Central memory CD4-positive, alpha-beta T cell (primary cell): Measurements from ENCODE around the gene GAPDHS.
A peak's percentile ranks its signal among the peaks of the same experiment; 100 is the strongest.

Source experiments
- DNase-seq: peaks from one replicate; pipeline ENCODE4 v3.0.0; 2022
- total RNA-seq, 3 experiments: gene quantifications; one replicate each; lab custom pipeline; 2026; lab: John Stamatoyannopoulos, UW

Gene GAPDHS
- total RNA-seq: 0 reads per million in 3 experiments

DNA sequence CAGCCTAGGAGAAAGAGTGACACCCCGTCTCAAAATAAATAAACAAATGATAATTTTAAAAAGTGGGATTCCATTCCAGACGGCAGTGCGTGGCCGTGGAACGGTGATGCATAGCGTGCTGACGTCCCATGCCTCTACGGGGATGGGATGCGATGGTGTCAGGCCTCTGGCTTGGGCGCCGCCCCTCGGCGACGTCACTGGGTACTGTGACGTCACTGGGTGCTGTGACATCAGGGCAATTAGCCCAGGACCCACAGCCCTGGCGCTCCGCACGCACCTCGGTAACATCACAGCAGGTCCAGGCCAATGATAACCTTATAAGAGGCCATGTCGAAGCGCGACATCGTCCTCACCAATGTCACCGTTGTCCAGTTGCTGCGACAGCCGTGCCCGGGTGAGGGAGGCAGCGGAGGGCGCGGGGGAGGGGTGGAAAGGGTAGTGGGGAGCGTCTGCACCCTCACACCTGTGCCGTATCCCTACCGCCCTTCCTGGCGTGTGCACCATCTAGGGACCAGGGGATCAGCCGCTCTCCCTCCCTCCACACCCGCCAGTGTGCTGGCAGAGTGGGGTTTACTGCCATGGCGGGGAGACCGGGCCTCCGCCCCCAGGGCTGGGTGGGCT is at the start of gene GAPDHS:
TSS of gene GAPDHS (plus strand) at position 256 of the 621 bp plus-strand sequence. CDS start at position 328, 72 bp downstream.
- DNase-seq: no peak

DNA sequence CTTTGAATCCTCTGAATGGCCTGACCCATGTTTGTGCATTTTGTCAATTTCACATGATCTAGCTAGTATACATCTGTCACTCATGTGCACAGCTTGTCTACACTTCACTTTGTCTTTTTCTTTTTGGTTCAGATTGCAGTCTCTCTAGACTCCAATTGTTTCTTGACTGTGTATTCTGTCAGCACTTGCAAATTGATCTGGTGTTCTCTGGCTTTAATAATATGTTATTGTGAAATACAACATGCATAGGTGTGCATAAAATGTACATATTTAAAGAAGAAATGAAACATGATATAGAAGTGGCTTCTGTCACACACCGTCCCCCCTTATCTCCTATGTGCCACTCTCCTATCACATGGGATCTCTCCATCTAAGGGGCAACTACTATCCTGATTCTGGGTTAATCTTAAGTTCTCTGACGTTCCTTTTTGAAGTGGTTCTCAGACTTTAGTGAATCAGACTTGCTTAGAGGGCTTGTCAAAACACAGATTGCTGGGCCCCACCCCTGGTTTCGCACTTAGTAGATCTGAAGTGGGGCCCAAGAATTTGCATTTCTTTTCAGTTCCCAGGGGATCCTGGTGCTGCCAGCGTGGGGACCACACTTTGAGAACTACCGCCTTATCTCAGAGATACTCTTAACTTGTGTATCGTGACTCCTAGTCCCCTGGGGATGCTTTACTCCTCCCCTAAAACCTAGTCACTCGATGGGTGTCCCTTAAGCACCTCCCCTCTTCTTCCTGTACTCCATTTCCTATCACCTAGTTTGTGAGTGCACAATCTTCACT is 48.8 kb upstream of the GAPDHS start:
- DNase-seq: no peak

GRCh38 chr19:35486268-35486708 is 47.0 kb upstream of the GAPDHS start:
- DNase-seq: no peak

DNA sequence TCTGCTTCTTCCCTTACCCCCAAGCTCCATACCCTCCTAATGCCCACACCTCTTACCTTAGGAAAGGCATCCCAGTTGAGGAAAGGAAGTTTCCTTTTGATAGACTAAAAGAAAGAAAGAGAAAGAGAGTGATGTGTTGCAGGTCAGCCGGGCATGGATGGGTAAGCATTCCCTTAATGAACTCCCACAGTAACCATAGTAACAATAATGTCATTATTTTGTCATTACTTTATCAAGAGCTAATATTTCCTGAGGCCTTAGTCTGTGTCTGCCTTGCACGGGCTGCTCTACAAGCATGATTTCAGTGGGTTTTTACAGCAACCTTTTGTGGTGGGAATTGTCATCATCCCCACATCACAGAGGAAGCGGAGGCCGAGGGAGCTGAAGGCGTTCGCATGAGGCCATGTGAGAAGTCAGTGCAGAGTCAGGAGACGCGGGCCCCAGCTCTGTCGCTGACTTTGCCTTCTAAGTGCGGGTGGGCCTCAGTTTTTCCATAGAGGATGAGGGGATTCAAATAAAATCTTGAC is 45.5 kb upstream of the GAPDHS start:
- DNase-seq: no peak

DNA sequence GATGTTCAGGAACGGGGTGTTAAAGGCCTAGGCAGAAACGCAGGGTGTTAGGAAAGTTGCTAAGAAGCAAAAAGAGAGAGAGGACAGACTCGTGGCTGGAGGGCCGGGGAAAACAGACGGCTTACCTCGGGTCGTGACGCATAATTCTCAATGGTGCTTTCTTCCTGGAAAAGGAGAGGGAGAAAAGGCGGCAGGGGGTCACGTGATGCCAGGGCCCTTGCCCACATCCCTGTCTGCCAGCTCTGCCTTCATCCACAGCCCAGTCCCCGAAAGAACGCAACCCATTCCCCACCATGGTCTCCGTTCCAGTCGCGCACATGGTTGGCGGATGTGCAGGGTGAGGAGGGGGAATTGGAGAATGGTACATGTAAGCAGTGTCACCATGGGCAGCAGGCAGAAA is 44.6 kb upstream of the GAPDHS start:
- DNase-seq: no peak

- DNase-seq: no peak
Observed at GRCh38 chr19:35490364-35490763, 42.9 kb upstream of the GAPDHS start, which contains the start of gene KRTDAP. Gene KRTDAP, minus strand, starts transcription at chr19:35490464. Its CDS starts 22 bp downstream, at chr19:35490442.

DNA sequence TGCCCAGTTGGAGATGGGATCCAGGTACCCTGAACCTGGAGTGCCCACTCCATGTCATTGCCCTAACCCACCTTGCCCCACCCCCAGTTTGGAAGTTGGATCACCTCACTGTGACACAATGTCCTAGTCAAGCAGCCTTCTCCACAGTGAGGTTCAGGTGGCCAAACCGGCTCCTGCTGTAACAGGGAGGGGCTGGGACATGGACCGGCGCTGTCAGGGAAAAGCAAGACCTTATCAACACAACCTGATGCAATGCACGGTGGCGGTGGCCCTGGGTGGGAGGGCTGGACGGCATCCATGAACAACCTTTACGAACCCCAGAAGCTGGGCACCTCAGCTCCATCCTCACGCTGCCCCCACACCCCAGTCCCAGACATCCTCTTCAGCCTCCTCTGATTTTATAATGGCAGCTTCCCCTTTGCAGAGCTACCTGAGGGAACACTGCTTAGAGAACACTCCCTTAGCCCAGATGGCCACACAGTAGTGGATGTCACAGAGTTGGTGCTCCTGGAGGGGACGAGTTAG is 41.4 kb upstream of the GAPDHS start:
- DNase-seq: no peak

- no peak for DNase-seq
Observed at GRCh38 chr19:35493971-35494370, 39.3 kb upstream of the GAPDHS start.

DNA sequence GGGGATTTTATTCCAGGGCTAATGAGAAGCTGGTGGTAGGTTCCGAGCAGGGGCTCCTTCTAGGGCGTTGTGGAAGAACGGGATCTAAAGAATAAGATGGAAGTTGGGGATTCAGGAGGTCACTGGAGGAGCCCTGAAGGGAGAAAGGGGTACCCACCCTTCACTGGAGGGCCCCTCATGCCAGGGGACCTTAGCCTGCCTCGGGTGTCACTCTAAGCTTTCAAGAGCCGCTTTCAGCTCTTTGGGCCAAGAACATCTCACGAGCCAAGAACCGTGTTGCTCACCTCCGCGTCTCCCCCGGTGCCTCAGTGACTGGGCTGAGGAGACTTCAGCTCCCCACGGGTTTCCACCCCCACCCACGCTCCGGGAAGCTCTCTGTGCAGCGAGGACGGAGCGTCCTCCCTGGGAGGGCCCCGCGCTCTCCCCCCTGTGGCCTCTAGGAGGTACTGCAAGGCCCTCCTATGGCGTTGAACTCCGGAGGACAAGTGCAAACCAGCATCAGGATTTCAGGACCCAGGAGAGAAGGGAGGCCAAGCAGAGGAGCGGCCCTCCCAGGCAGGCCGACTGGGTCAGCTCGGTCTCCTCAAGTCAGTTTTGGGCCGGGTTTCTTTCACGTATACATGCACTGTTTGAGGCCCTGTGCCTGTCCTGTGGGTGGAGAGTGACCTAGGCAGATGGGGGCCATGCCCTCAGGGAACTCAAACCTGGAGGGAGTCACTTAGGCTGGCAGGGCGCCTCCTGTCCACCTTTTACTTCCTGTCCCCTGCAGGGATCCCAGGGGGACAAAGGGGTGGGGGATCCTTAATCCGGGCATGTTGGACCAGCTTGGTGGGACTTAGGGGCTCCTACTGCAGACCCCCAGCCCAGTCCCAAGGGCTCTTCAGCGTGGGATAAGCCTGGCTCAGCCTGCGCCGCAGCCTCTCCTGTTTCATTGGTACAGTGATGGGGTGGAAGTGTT is 37.9 kb upstream of the GAPDHS start:
- peak; percentile 51 for DNase-seq

DNA sequence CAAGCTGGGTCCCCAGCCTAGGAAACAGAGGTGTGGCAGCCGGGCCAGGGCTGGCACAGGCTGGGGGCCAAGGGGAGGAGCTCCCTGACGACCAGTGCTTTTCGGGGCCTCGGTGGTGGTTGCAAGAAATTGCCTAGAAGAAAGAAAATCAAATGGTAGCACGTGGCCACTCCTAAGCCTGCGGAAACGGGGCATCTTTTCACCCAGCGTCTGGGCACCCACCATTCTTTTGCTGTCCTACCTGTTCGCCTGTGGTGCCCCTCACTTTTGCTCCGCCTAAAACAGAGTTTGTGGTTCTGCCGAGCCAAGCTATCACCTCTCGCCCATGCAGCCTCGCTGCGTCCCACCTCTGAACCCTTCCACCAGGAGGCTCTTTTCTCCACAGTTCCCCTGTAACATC is 35.9 kb upstream of the GAPDHS start:
- no peak for DNase-seq

GRCh38 chr19:35498220-35498619 is 35.0 kb upstream of the GAPDHS start:
- DNase-seq: no peak

DNA sequence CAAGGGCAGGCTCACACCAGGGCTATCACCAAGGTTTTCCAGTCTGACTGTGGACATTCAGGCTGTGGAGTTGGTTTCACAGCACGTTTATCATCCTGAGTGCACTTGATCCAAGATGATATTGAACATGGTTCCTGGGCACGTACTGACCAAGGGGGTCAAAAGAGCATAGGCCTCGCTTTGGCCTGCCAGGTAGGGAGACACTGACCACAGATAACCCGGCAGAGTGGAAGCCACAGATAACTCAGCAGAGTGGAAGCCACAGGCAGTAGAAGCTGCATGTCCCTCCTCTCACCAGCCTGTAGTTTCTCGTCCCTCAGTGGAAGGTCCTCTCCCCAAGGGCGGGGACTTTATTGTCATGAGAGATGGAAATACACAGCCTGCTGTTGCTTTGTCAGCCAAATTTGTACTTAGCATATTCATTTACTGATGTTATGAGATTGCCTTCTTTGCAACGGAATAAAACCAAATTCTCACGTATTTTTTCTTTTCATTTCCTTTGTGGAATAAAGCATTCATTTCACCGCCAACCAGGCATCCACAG is 34.2 kb upstream of the GAPDHS start:
- no peak for DNase-seq

DNA sequence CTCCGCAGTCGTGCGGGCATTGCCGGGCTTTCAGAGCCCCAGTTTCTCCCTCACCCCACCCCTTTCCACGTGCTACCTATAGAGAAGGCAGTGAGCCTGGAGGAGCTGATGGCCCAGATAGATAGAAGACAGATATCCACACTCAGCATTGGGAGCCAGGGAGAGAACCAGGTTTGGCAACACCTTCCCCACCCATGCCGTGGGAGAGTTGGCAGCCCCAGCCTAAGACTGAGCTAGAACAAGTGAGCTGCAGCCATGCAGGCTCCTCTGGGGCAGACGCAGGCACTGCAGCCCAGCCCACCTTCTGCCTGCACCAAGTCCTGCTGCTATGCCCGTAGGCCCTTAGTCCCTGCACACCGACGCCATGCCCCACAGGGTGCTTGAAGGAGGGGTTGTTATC is 32.6 kb upstream of the GAPDHS start:
- no peak for DNase-seq

- no peak for DNase-seq
Observed at GRCh38 chr19:35501684-35502083, 31.6 kb upstream of the GAPDHS start.

- DNase-seq: no peak
Observed at GRCh38 chr19:35502751-35503150, 30.5 kb upstream of the GAPDHS start.

GRCh38 chr19:35506011-35506410 is 27.2 kb upstream of the GAPDHS start:
- no peak for DNase-seq

- no peak for DNase-seq
Observed at GRCh38 chr19:35507561-35507960, 25.7 kb upstream of the GAPDHS start.

DNA sequence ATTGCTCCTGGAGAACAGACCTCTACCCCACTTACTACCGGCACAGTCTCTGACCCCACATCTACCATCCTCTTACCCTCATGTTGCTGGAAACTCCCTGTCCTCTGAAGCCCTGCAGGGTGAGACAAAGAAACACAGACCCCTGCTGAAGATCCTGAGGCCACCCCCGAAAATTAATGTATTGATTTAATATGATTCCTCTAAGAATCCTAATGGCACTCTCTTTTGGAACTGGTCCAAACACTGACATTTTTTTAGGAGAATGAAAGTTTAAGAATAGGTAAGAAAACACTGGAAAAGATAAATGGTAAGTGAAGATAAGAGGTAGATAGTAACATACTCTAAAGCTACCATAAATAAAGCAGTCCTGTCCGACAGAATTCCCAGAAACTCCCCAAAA is 25.1 kb upstream of the GAPDHS start:
- no peak for DNase-seq

DNA sequence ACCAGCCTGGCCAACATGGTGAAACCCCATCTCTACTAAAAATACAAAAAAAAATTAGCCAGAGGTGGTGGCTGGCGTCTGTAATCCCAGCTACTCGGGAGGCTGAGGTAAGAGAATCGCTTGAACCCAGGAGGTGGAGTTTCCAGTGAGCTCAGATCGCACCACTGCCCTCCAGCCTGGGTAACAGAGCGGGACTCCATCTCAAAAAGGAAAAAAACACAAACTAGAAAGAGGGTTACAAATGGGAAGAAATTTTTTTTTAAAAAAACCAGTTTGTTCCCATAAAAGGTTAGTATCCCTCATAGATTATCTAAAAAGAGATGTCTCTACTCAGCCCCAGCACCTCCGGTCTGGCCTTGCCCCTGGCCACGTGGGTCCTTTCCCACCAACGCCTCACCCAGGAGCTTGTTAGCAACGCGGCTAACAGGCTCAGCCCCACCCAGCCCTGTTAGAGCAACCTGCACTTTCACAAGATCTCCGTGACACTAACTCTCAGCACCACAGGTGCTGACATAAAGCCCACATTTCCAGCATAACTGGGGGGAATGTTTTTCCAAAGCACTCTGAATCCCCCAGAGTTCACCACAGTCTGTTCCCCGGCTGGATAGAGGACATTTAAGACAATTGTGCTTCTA is 24.1 kb upstream of the GAPDHS start:
- DNase-seq: peak; percentile 23

DNA sequence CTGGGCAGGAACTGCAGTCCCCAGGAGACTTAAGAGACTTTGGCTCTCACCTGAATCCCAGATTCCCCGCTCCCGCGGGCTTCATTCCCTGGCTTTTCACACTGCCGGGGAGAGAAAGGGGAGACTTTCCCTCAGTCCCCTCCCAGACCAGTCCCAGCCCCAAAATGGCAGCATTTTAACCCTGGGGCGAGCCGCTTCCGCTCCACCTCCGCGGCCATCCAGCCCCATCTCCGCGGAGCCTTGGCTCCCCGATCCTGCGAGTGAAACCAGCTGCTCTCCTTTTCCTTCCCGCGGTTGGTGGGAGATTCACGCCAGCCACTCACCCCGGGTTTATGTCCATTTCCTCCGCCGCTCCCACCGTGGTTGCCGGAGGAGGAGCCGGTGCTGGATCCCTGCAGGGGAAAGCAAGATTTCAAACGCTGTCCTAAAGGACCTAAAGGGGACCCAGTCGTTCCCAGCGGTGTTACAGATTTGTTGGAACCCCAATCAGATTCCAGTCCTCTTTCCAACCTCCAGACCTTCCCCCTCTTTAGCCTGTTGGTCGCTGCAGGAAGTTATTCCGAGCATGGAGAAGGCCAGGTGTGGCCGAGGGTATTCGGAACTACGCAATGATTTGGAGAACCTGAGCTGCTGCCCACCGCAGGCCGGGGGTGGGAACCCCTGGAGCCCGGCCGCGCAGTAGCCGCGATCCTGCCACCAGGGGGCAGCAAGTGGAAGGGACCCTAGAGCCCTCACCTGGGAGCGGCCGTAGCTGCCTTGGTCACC is 23.2 kb upstream of the GAPDHS start:
- DNase-seq: peak; percentile 50

GRCh38 chr19:35510626-35510964 is 22.7 kb upstream of the GAPDHS start:
- DNase-seq: no peak
